GM23338 (cell line): Measurements from ENCODE around the gene BRD3. TPM values are rescaled to one million over a fixed set of nuclear protein-coding genes. Genes with fewer than 3 reads are reported as not detected.

Experiments used
- ATAC-seq: fragments of 200-7000 bp; cut with Tn5 transposase; 3 replicates; pipeline ENCODE4 v1.9.1; 2020
- DNase-seq: peaks from one replicate; pipeline ENCODE4 v3.0.0-alpha.2; 2015; ENCODE audit warnings: low spot score
- H2AFZ ChIP-seq: fragments of 200-600 bp; sonication (generic); 2 replicates; pipeline ENCODE4 v1.8.0; 2016; ENCODE audit warnings: antibody characterized with exemption, mild to moderate bottlenecking, moderate library complexity
- H3F3A ChIP-seq: fragments of 200-600 bp; sonication (generic); replicated peaks from 2 replicates; pipeline ENCODE4 v1.8.0; 2017; ENCODE audit warnings: antibody characterized with exemption, mixed run types, low read depth
- H3K27ac ChIP-seq: fragments of 200-600 bp; sonication (generic); 2 replicates; pipeline ENCODE4 v1.6.1; 2016; ENCODE audit warnings: low read depth
- H3K27me3 ChIP-seq: fragments of 200-600 bp; sonication (generic); 2 replicates; pipeline ENCODE4 v1.8.0; 2016; ENCODE audit warnings: mild to moderate bottlenecking, mixed run types, moderate library complexity; ENCODE audit not compliant: insufficient read depth
- H3K36me3 ChIP-seq: fragments of 200-600 bp; sonication (generic); 2 replicates; pipeline ENCODE4 v1.8.0; 2016; ENCODE audit warnings: mild to moderate bottlenecking; ENCODE audit not compliant: insufficient read depth
- H3K4me1 ChIP-seq: fragments of 200-600 bp; sonication (generic); 2 replicates; pipeline ENCODE4 v1.8.0; 2016; ENCODE audit warnings: mild to moderate bottlenecking, moderate library complexity; ENCODE audit not compliant: insufficient read depth
- H3K4me2 ChIP-seq: fragments of 200-600 bp; sonication (generic); 2 replicates; pipeline ENCODE4 v1.7.1; 2017; ENCODE audit warnings: mixed run types
- H3K4me3 ChIP-seq: fragments of 200-600 bp; sonication (generic); 2 replicates; pipeline ENCODE4 v1.6.1; 2016; ENCODE audit warnings: mixed run types
- H3K79me2 ChIP-seq: fragments of 200-600 bp; sonication (generic); replicated peaks from 2 replicates; pipeline ENCODE4 v1.8.0; 2017; ENCODE audit warnings: mild to moderate bottlenecking; ENCODE audit not compliant: insufficient read depth
- H3K9me2 ChIP-seq: fragments of 200-600 bp; sonication (generic); 2 replicates; pipeline ENCODE4 v1.8.0; 2017; ENCODE audit not compliant: insufficient read depth
- H4K20me1 ChIP-seq: fragments of 200-600 bp; sonication (generic); replicated peaks from 2 replicates; pipeline ENCODE4 v1.8.0; 2017; ENCODE audit warnings: mild to moderate bottlenecking; ENCODE audit not compliant: insufficient read depth
- H3K27ac Mint-ChIP-seq: 2 replicates; pipeline ENCODE4 v1.8.0; 2020; ENCODE audit warnings: inconsistent platforms, mild to moderate bottlenecking, moderate library complexity, mixed read lengths
- H3K27me3 Mint-ChIP-seq: 3 replicates; pipeline ENCODE4 v1.8.0; 2022; ENCODE audit warnings: low read depth, mild to moderate bottlenecking, moderate library complexity, mixed read lengths, inconsistent platforms; ENCODE audit not compliant: insufficient read depth, poor library complexity
- H3K36me3 Mint-ChIP-seq: 3 replicates; pipeline ENCODE4 v1.8.0; 2021; ENCODE audit warnings: low read depth, mild to moderate bottlenecking, inconsistent platforms, moderate library complexity, mixed read lengths
- H3K4me1 Mint-ChIP-seq: 3 replicates; pipeline ENCODE4 v1.8.0; 2020; ENCODE audit warnings: mild to moderate bottlenecking, inconsistent platforms, mixed read lengths
- H3K4me3 Mint-ChIP-seq: 3 replicates; pipeline ENCODE4 v1.8.0; 2021; ENCODE audit warnings: moderate library complexity, mild to moderate bottlenecking, inconsistent platforms, mixed read lengths
- H3K9me3 Mint-ChIP-seq: 3 replicates; pipeline ENCODE4 v1.8.0; 2020; ENCODE audit warnings: moderate library complexity, mild to moderate bottlenecking, inconsistent platforms, mixed read lengths
- EZH2 ChIP-seq: fragments of 200-600 bp; sonication (generic); IDR thresholded peaks from one replicate; pipeline ENCODE4 v1.8.0; 2017; ENCODE audit warnings: antibody characterized with exemption, mild to moderate bottlenecking, low read depth; ENCODE audit not compliant: unreplicated experiment
- EZH2phosphoT487 ChIP-seq: fragments of 200-600 bp; sonication (generic); IDR thresholded peaks from one replicate; pipeline ENCODE4 v1.8.1; 2018; ENCODE audit warnings: antibody characterized with exemption; ENCODE audit not compliant: unreplicated experiment
- JUNB ChIP-seq: IDR thresholded peaks from one replicate; pipeline ENCODE4 v1.6.1; 2016; ENCODE audit warnings: antibody characterized with exemption; ENCODE audit not compliant: unreplicated experiment
- POLR2AphosphoS5 ChIP-seq: IDR thresholded peaks from 2 replicates; pipeline ENCODE4 v1.6.1; 2016; ENCODE audit warnings: antibody characterized with exemption, low read depth
- STAT1 ChIP-seq: IDR thresholded peaks from one replicate; pipeline ENCODE4 v1.6.1; 2016; ENCODE audit warnings: antibody characterized with exemption; ENCODE audit not compliant: unreplicated experiment
- ZNF114 ChIP-seq: fragments of 250-450 bp; sonication (Bioruptor Pico); IDR thresholded peaks from 2 replicates; pipeline ENCODE4 v1.5.0; 2020; ENCODE audit warnings: mild to moderate bottlenecking, moderate library complexity
- ZNF331 ChIP-seq: fragments of 250-450 bp; sonication (Bioruptor Pico); IDR thresholded peaks from 2 replicates; pipeline ENCODE4 v1.5.0; 2020; ENCODE audit warnings: low read depth, mild to moderate bottlenecking, moderate library complexity
- polyA plus RNA-seq: library from polyadenylated mRNA; unstranded; fragments of >200 nt; fragmentation: Nextera tagmentation; extraction: Ambion mirVana; gene quantifications from 2 replicates; pipeline ENCODE4 v1.2.1, GENCODE V29; 2016
- total RNA-seq: library from RNA; depleted of rRNA; stranded (reverse); fragments of >200 nt; shearing (Covaris generic); gene quantifications from 2 replicates; pipeline ENCODE4 v1.2.3, GENCODE V29; 2014
- TF ChIP-seq, protein P1 (sequence below): IDR thresholded peaks from 2 replicates; pipeline ENCODE4 v1.6.1; 2016; ENCODE audit warnings: antibody characterized with exemption
- TF ChIP-seq, protein P2 (sequence below): IDR thresholded peaks from one replicate; pipeline ENCODE4 v1.6.1; 2018; ENCODE audit warnings: antibody characterized with exemption; ENCODE audit not compliant: unreplicated experiment
- TF ChIP-seq, protein P3 (sequence below), 2 experiments: fragments of 200-600 bp in 1 of 2; sonication (generic) in 1 of 2; conservative IDR thresholded peaks; 2 replicates each; pipeline versions ENCODE4 v1.5.1 to v1.6.1; 2016 to 2017; ENCODE audit warnings: antibody characterized with exemption in 2 of 2, low read depth in 2 of 2, mild to moderate bottlenecking in 2 of 2, moderate library complexity in 1 of 2

The BRD3 gene
- total and polyA plus RNA-seq, 2 experiments from 2014 or later = 46.0 to 88.0 TPM

DNA sequence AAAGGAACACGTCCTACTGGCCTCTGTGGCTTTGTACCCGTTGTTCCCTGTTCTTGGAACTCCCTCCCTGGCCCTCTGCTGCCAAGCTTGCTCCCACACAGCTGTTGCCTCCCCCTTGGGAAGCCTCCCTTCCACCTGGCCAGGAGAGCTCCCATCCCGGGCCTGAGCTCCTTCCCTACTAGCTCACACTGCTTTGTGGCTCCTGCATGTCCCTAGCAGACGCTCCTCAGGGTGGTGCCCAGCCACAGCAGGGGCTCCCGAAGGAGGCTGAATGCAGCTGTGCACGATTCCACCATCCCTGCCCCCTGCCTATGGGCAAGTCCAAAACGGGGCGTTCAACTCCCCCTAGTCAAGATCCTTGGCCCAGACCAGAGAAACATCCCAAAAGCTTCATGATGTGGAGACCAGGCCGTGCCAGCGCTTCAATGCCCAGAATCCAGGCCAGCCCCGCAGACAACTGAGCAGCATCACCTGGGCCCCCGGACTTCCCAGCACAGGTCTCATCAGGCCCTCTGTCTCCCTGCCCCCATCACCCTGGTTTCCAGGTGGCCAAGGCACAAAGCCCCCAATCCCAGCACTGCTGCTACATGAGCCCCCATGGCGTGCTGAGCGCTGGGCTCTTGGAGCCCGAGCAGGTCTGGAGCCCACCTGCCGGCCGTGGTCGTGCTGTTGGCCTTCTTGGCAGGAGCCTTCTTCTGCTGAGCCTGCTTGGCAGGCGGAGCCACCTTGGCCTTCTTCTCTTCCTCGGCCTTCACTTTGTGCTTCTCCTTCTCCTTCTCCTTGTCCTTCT is 28.2 kb downstream of the BRD3 start (continued):
- TF ChIP-seq POLR2AphosphoS5 (no peak), ZNF114 (CRISPR knock-in tag) (no peak), EZH2 (no peak), EZH2phosphoT487 (no peak), JUNB (no peak), STAT1 (no peak), ZNF331 (no peak)
- TF ChIP-seq, protein P1, sequence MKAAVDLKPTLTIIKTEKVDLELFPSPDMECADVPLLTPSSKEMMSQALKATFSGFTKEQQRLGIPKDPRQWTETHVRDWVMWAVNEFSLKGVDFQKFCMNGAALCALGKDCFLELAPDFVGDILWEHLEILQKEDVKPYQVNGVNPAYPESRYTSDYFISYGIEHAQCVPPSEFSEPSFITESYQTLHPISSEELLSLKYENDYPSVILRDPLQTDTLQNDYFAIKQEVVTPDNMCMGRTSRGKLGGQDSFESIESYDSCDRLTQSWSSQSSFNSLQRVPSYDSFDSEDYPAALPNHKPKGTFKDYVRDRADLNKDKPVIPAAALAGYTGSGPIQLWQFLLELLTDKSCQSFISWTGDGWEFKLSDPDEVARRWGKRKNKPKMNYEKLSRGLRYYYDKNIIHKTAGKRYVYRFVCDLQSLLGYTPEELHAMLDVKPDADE = no peak
- TF ChIP-seq, protein P2, sequence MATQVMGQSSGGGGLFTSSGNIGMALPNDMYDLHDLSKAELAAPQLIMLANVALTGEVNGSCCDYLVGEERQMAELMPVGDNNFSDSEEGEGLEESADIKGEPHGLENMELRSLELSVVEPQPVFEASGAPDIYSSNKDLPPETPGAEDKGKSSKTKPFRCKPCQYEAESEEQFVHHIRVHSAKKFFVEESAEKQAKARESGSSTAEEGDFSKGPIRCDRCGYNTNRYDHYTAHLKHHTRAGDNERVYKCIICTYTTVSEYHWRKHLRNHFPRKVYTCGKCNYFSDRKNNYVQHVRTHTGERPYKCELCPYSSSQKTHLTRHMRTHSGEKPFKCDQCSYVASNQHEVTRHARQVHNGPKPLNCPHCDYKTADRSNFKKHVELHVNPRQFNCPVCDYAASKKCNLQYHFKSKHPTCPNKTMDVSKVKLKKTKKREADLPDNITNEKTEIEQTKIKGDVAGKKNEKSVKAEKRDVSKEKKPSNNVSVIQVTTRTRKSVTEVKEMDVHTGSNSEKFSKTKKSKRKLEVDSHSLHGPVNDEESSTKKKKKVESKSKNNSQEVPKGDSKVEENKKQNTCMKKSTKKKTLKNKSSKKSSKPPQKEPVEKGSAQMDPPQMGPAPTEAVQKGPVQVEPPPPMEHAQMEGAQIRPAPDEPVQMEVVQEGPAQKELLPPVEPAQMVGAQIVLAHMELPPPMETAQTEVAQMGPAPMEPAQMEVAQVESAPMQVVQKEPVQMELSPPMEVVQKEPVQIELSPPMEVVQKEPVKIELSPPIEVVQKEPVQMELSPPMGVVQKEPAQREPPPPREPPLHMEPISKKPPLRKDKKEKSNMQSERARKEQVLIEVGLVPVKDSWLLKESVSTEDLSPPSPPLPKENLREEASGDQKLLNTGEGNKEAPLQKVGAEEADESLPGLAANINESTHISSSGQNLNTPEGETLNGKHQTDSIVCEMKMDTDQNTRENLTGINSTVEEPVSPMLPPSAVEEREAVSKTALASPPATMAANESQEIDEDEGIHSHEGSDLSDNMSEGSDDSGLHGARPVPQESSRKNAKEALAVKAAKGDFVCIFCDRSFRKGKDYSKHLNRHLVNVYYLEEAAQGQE = no peak
- TF ChIP-seq, protein P3, sequence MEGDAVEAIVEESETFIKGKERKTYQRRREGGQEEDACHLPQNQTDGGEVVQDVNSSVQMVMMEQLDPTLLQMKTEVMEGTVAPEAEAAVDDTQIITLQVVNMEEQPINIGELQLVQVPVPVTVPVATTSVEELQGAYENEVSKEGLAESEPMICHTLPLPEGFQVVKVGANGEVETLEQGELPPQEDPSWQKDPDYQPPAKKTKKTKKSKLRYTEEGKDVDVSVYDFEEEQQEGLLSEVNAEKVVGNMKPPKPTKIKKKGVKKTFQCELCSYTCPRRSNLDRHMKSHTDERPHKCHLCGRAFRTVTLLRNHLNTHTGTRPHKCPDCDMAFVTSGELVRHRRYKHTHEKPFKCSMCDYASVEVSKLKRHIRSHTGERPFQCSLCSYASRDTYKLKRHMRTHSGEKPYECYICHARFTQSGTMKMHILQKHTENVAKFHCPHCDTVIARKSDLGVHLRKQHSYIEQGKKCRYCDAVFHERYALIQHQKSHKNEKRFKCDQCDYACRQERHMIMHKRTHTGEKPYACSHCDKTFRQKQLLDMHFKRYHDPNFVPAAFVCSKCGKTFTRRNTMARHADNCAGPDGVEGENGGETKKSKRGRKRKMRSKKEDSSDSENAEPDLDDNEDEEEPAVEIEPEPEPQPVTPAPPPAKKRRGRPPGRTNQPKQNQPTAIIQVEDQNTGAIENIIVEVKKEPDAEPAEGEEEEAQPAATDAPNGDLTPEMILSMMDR (conservative IDR thresholded peaks at IDR 0.05; ENCODE audit: low read depth in 2 of 2) = no peak

DNA sequence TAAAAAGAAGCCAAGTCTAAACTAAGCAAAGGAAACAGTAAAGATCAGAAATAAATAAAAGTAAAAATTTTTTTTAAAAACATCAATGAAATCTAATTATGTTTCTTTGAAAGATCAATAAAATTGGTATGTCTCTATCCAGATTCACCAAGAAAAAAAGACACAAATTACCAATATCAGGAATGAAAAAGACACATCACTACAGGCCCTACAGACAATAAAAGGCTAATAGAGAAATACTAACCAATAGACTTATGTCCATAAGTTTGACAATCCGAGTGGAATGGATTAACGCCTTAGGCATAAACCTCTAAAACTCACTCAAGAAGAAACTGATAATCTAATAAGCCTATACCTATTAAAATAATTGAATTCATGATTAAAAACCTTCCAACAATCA is 30.2 kb downstream of the BRD3 start:
- no peaks in the 10 kb centered on the region for H3K4me1 ChIP-seq
- no peaks in the 10 kb centered on the region for H3K4me1 Mint-ChIP-seq
- TF ChIP-seq ZNF114 (CRISPR knock-in tag) = no peak
- H3F3A ChIP-seq = 0 out of 2 replicates have a peak, but pooled peaks cover 5% of the 10 kb centered on the region
- H3K4me3 Mint-ChIP-seq = no peak overlapping the region
- H2AFZ ChIP-seq = no peak overlapping the region
- H3K27ac Mint-ChIP-seq = no peak overlapping the region
- ATAC-seq (no peak), DNase-seq (no peak)
- H3K36me3 Mint-ChIP-seq = peaks cover 77% of the 10 kb centered on the region
- peaks cover 35% of the 10 kb centered on the region for H3K36me3 ChIP-seq
- no peak overlapping the region for H3K4me2 ChIP-seq
- H3K9me2 ChIP-seq = no peaks in the 10 kb centered on the region
- H3K4me3 ChIP-seq = no peak overlapping the region
- no peaks in the 10 kb centered on the region for H3K27me3 ChIP-seq
- H3K27ac ChIP-seq = no peak overlapping the region
- H3K9me3 Mint-ChIP-seq = no peaks in the 10 kb centered on the region
- H4K20me1 ChIP-seq = peaks cover 7% of the 10 kb centered on the region; the same call in 1 of the 2 replicates
- peaks cover 6% of the 10 kb centered on the region; the same call in 1 of the 2 replicates for H3K79me2 ChIP-seq
- H3K27me3 Mint-ChIP-seq = peaks cover 10% of the 10 kb centered on the region
